Measurements from ENCODE around the gene BCL2L12.
"Not testable (repeated sequence)": the region's sequence is repeated elsewhere in the genome, so short reads cannot be mapped to it uniquely, and the experiment has no call there.

BCL2L12 gene

GRCh38 chr19:49665351-49666119 is at the start of gene BCL2L12, which contains the start of gene IRF3:
Gene BCL2L12 (plus strand): TSS chr19:49665933. CDS start chr19:49666693, 760 bp downstream.
Gene IRF3 (minus strand): TSS chr19:49665857. CDS start chr19:49664838, 1,019 bp downstream.
- peak; percentile 88 to 95 for DNase-seq

- no peak for DNase-seq
These were observed 49.2 kb upstream of the BCL2L12 start for GRCh38 chr19:49616532-49616931.

- no peak for DNase-seq
These were observed 48.8 kb upstream of the BCL2L12 start for GRCh38 chr19:49616945-49617344.

GRCh38 chr19:49617860-49618259 is 47.9 kb upstream of the BCL2L12 start:
- not testable (repeated sequence) for DNase-seq

GRCh38 chr19:49624967-49625910 is 40.5 kb upstream of the BCL2L12 start:
- DNase-seq: no peak

- no peak for DNase-seq
These were observed 39.5 kb upstream of the BCL2L12 start for GRCh38 chr19:49626226-49626625.

GRCh38 chr19:49629659-49630058 is 36.1 kb upstream of the BCL2L12 start:
- DNase-seq: no peak

GRCh38 chr19:49631014-49631588 is 34.6 kb upstream of the BCL2L12 start:
- DNase-seq: no peak

GRCh38 chr19:49631610-49632192 is 34.0 kb upstream of the BCL2L12 start:
- no peak for DNase-seq

- DNase-seq: no peak
These were observed 33.2 kb upstream of the BCL2L12 start for GRCh38 chr19:49632576-49632975.

GRCh38 chr19:49633273-49633672 is 32.5 kb upstream of the BCL2L12 start:
- DNase-seq: not testable (repeated sequence)

- DNase-seq: peak in 1 of 2 experiments; percentile 34
These were observed 30.1 kb upstream of the BCL2L12 start for GRCh38 chr19:49635530-49636232.

GRCh38 chr19:49636233-49636932 is 29.4 kb upstream of the BCL2L12 start:
- DNase-seq: no peak

- no peak for DNase-seq
These were observed 27.7 kb upstream of the BCL2L12 start for GRCh38 chr19:49637821-49638738.

GRCh38 chr19:49639401-49640112 is 26.2 kb upstream of the BCL2L12 start:
- peak in 1 of 2 experiments; percentile 53 for DNase-seq

- DNase-seq: peak; percentile 100
These were observed 25.4 kb upstream of the BCL2L12 start, which contains the start of gene RRAS for GRCh38 chr19:49640113-49640898. Gene RRAS (minus strand): TSS chr19:49640143. CDS start chr19:49640098, 45 bp downstream.

- peak; percentile 99 to 100 for DNase-seq
These were observed 23.8 kb upstream of the BCL2L12 start, which contains the start of gene SCAF1 for GRCh38 chr19:49641688-49642491. Gene SCAF1 (plus strand): TSS chr19:49642209. CDS start chr19:49645027, 2,818 bp downstream.

All from NCI-H524 (cell line).